ENCODE measurements around the gene KIF18A. TPM values are rescaled to one million over a fixed set of nuclear protein-coding genes. Genes with fewer than 3 reads are reported as not detected.

KIF18A gene
- total and polyA plus RNA-seq, 2 experiments from 2014 or later, result 4.9 to 16.1 TPM

- Histone ChIP-seq H3K27me3 (no peaks in the 10 kb centered on the region), H3K36me3 (no peaks in the 10 kb centered on the region), H3K27ac (no peak overlapping the region), H3K4me3 (no peak overlapping the region), H3K4me1 (ENCODE audit: low read depth) (no peaks in the 10 kb centered on the region), H3K9me3 (ENCODE audit: low read depth) (no peaks in the 10 kb centered on the region)
- TF ChIP-seq CTCF (IDR thresholded peaks at IDR 0.05; ENCODE audit: low read depth, low read length), result no peak
- DNase-seq (ENCODE audit: low read depth in 1 of 2, low spot score in 1 of 2), result peak in 1 of 2 donors; percentile 29
Measured at GRCh38 chr11:27991736-27992135, 116.2 kb downstream of the KIF18A start.

GRCh38 chr11:27977527-27977926, 130.4 kb downstream of the KIF18A start:
- Histone ChIP-seq H3K4me1 (ENCODE audit: low read depth) (no peaks in the 10 kb centered on the region), H3K36me3 (no peaks in the 10 kb centered on the region), H3K4me3 (no peak overlapping the region), H3K9me3 (ENCODE audit: low read depth) (no peaks in the 10 kb centered on the region), H3K27me3 (no peaks in the 10 kb centered on the region), H3K27ac (no peak overlapping the region)
- no peak for DNase-seq (ENCODE audit: low read depth in 1 of 2, low spot score in 1 of 2)
- no peak for TF ChIP-seq CTCF (IDR thresholded peaks at IDR 0.05; ENCODE audit: low read depth, low read length)

DNA sequence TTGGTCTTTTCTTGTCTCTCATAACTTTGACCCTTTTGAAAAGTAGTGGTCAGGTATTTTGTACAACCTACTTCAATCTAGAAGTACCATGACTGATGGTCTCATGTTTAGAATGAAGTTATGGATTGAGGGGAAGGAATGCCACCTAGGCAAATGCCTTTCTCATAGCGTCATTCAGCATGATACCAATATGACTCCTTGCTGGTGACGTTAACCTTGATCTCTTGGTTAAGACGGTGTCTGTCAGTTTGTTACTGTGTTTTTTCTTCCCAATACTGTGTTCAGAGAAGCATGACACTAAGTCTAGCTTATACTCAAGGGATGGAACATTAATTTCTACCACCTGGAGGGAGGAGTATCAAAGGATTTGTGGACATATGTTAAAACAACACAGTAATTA, 130.9 kb downstream of the KIF18A start:
- Histone ChIP-seq H3K9me3 (ENCODE audit: low read depth) (no peaks in the 10 kb centered on the region), H3K27ac (no peak overlapping the region), H3K4me1 (ENCODE audit: low read depth) (no peaks in the 10 kb centered on the region), H3K4me3 (no peak overlapping the region), H3K36me3 (no peaks in the 10 kb centered on the region), H3K27me3 (no peaks in the 10 kb centered on the region)
- peak in 1 of 2 donors; percentile 2 for DNase-seq (ENCODE audit: low read depth in 1 of 2, low spot score in 1 of 2)
- no peak for TF ChIP-seq CTCF (IDR thresholded peaks at IDR 0.05; ENCODE audit: low read depth, low read length)

GRCh38 chr11:27976262-27976661, 131.7 kb downstream of the KIF18A start:
- no peak for TF ChIP-seq CTCF (IDR thresholded peaks at IDR 0.05; ENCODE audit: low read depth, low read length)
- Histone ChIP-seq H3K27me3 (no peaks in the 10 kb centered on the region), H3K27ac (no peak overlapping the region), H3K4me1 (ENCODE audit: low read depth) (no peaks in the 10 kb centered on the region), H3K9me3 (ENCODE audit: low read depth) (no peaks in the 10 kb centered on the region), H3K4me3 (no peak overlapping the region), H3K36me3 (no peaks in the 10 kb centered on the region)
- DNase-seq (ENCODE audit: low read depth in 1 of 2, low spot score in 1 of 2), result peak in 1 of 2 donors; percentile 69

- H3K27ac ChIP-seq, result no peak overlapping the region
- no peak for TF ChIP-seq CTCF (IDR thresholded peaks at IDR 0.05; ENCODE audit: low read depth, low read length)
- H3K36me3 ChIP-seq, result no peaks in the 10 kb centered on the region
- DNase-seq (ENCODE audit: low read depth in 1 of 2, low spot score in 1 of 2), result no peak
- H3K4me3 ChIP-seq, result no peak overlapping the region
- no peaks in the 10 kb centered on the region for H3K27me3 ChIP-seq
- no peaks in the 10 kb centered on the region for H3K4me1 ChIP-seq (ENCODE audit: low read depth)
- H3K9me3 ChIP-seq (ENCODE audit: low read depth), result no peaks in the 10 kb centered on the region
Measured at GRCh38 chr11:27973851-27974536, 134.0 kb downstream of the KIF18A start.

Measured in cardiac muscle cell (in vitro differentiated cells and primary cell).